Naive thymus-derived CD8-positive, alpha-beta T cell (primary cell): ENCODE data around the gene ENTHD1. TPM values are rescaled to one million over a fixed set of nuclear protein-coding genes. Genes with fewer than 3 reads are reported as not detected.
A peak's percentile ranks its signal among the peaks of the same experiment; 100 is the strongest.
"Not testable (repeated sequence)": the region's sequence is repeated elsewhere in the genome, so short reads cannot be mapped to it uniquely, and the experiment has no call there.

Experiments
- ATAC-seq, 2 donors: fragments of 150-1000 bp; cut with Tn5 transposase in 1 of 2; sonication (Bioruptor Pico), chemical (Tn5 transposase) in 1 of 2; 1 replicate in 1 of 2; 2 replicates in 1 of 2; pipeline ENCODE4 v1.10.0; 2021; ENCODE audit warnings: mild to moderate bottlenecking in 2 of 2, moderate library complexity in 2 of 2
- POLR2A ChIA-PET: fragments of 350-600 bp; sonication (Branson Sonifier 250); formaldehyde crosslinking; loops from one replicate; lab custom pipeline; 2021; ENCODE audit warnings: antibody characterized with exemption; lab: Charles Lee
- DNase-seq, 10 donors: peaks; one replicate each; pipeline versions ENCODE4 v3.0.0 to v3.0.0-alpha.2; 2020 to 2022
- H3K27ac Mint-ChIP-seq, 10 donors: one replicate each; pipeline ENCODE4 v1.8.0; 2020 to 2022; ENCODE audit warnings: mild to moderate bottlenecking in 10 of 10, mixed read lengths in 10 of 10, moderate library complexity in 4 of 10, inconsistent platforms in 1 of 10
- H3K27me3 Mint-ChIP-seq, 5 donors: one replicate each; pipeline ENCODE4 v1.8.0; 2021 to 2022; ENCODE audit warnings: mixed read lengths in 5 of 5
- H3K36me3 Mint-ChIP-seq, 3 donors: one replicate each; pipeline ENCODE4 v1.8.0; 2020 to 2022; ENCODE audit warnings: mixed read lengths in 3 of 3, mild to moderate bottlenecking in 2 of 3, inconsistent platforms in 1 of 3
- H3K4me1 Mint-ChIP-seq, 4 donors: one replicate each; pipeline ENCODE4 v1.8.0; 2021 to 2022; ENCODE audit warnings: mixed read lengths in 4 of 4
- H3K4me3 Mint-ChIP-seq, 10 donors: one replicate each; pipeline ENCODE4 v1.8.0; 2020 to 2022; ENCODE audit warnings: mild to moderate bottlenecking in 10 of 10, mixed read lengths in 10 of 10, moderate library complexity in 6 of 10, inconsistent platforms in 1 of 10
- H3K9me3 Mint-ChIP-seq, 9 donors: one replicate each; pipeline ENCODE4 v1.8.0; 2020 to 2022; ENCODE audit warnings: mixed read lengths in 9 of 9, mild to moderate bottlenecking in 3 of 9, inconsistent platforms in 1 of 9, moderate library complexity in 1 of 9
- polyA plus RNA-seq, 3 donors: library from polyadenylated mRNA; unstranded; fragments of 300-500 nt; fragmentation: Illumina TruSeq; gene quantifications; one replicate each; pipeline ENCODE4 v1.2.3, GENCODE V29; 2021
- total RNA-seq, 8 experiments: library from RNA in 2 of 8; stranded (reverse) in 2 of 8; gene quantifications; one replicate each; pipeline ENCODE4 v1.2.3 and lab custom pipeline; 2021 to 2026

ENTHD1 gene
- total and polyA plus RNA-seq, 5 experiments from 2014 or later = 0.20 to 0.41 (median 0.36) TPM

DNA sequence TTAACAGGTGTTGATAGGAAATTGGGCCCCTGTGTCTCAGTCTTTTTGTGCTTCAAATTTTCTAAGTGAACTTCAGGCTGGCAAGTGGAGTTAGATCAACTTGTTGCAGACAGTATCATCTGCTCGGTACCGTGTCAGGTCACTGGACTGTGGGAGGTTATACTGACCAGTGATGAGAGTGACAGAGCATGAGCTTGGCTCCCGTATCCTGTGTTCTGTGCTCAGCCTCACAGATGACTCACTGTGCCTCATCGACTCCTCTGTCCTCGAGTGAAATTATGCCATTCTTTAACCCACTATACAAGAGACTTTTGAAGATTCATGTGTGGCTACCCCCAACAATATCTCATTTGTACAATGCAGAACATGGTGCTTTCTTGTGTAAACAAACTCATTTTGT, 15.2 kb upstream of the ENTHD1 start:
- Mint-ChIP-seq H3K27ac (peak overlapping the region in 8 of 10 donors; percentile 94 to 99 (median 96)), H3K27me3 (no peaks in the 10 kb centered on the region), H3K4me1 (peaks cover 52 to 86% (median 70%) of the 10 kb centered on the region in 4 donors), H3K9me3 (no peaks in the 10 kb centered on the region), H3K4me3 (peak overlapping the region; percentile 79 to 99 (median 94)), H3K36me3 (peaks cover 13 to 70% (median 24%) of the 10 kb centered on the region in 3 donors)
- ATAC-seq (peak; percentile 18 to 49), DNase-seq (peak in 1 of 10 donors; percentile 27)
- POLR2A ChIA-PET = interaction anchor here (0.8 to 16.5 kb wide), 14 partner anchors 7 to 135 kb away, joined by 3 to 408 read pairs (median 6); partner anchors contain the start of gene GRAP2

DNA sequence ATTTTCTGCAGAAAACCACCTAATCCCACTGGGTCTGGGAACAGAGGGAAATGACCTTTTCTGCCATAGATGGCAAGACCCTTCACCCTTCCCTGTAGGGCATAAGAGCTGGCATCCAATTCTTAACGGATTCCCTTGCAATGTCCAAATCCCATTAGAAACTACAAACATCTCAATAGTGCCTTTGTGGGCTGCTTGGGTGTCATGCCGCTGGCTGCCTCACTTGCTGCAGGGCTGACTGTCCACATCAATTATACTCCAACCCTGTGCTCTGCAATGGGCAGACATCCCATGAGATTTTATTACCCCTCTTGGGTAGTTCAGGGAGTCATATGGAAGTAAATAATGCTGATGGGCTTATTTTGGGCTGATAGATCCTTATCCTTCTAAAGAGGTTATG, 14.6 kb upstream of the ENTHD1 start:
- Mint-ChIP-seq H3K27ac (peak overlapping the region in 8 of 10 donors; percentile 94 to 99 (median 96)), H3K9me3 (no peaks in the 10 kb centered on the region), H3K27me3 (no peaks in the 10 kb centered on the region), H3K4me3 (peak overlapping the region; percentile 79 to 99 (median 94)), H3K36me3 (peaks cover 13 to 70% (median 29%) of the 10 kb centered on the region in 3 donors), H3K4me1 (peaks cover 47 to 80% (median 64%) of the 10 kb centered on the region in 4 donors)
- POLR2A ChIA-PET = interaction anchor here (0.6 to 16.5 kb wide), 8 partner anchors 8 to 48 kb away, joined by 4 to 408 read pairs (median 14); no protein-coding TSS in a partner anchor
- peak in 1 of 2 donors; percentile 8 for ATAC-seq
- DNase-seq = no peak

DNA sequence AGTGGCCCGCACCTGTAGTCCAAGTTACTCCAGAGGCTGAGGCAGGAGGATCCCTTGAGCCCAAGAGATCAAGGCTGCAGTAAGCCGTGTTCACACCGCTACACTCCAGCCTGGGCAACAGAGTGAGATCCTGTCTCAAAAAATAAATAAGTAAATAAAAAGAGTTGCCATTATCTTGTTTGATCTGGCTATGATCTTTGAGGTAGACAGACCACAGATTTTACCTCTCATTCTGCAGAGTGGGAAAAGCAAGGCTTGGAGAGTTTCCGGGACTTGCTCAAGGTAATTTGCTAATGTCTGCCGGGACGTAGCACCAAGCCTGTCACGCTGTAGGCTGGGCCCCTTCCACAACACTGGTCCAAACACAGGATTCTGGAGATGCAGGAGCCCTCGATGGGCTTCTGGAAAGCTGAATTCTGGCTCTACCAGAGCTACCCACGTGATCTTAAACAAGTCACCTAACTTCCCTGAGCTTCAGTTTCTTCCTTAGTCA, 14.1 kb upstream of the ENTHD1 start:
- POLR2A ChIA-PET = interaction anchor here (0.6 to 16.5 kb wide), 8 partner anchors 8 to 49 kb away, joined by 3 to 408 read pairs (median 21); no protein-coding TSS in a partner anchor
- Mint-ChIP-seq H3K27me3 (no peaks in the 10 kb centered on the region), H3K4me1 (peaks cover 45 to 75% (median 61%) of the 10 kb centered on the region in 4 donors), H3K27ac (peak overlapping the region in 8 of 10 donors; percentile 94 to 99 (median 96)), H3K4me3 (peak overlapping the region; percentile 79 to 99 (median 94)), H3K9me3 (no peaks in the 10 kb centered on the region), H3K36me3 (peaks cover 17 to 72% (median 34%) of the 10 kb centered on the region in 3 donors)
- DNase-seq = peak in 2 of 10 donors; percentile 23 to 52
- ATAC-seq = peak; percentile 20 to 44

DNA sequence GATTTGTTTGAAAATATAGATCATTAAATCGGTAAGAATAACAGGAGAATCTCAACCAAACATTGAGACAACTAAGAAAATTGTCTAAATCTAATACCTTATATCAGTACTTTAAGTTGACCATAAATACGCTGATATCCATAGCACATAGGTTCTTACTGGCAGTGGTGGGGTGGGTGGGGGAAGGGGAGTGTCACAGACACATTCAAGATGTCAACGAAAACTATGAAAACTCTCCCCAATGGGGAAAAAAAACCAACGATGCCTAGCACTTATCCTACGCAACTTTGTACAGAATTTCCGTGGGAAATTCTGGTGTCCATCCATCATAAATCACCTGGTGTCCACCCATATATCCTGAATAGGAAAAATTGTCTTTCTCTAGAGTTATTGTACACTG, 13.5 kb upstream of the ENTHD1 start:
- Mint-ChIP-seq H3K9me3 (no peaks in the 10 kb centered on the region), H3K27me3 (no peaks in the 10 kb centered on the region), H3K27ac (peak overlapping the region in 8 of 10 donors; percentile 94 to 99 (median 96)), H3K36me3 (peaks cover 21 to 68% (median 37%) of the 10 kb centered on the region in 3 donors), H3K4me1 (peaks cover 41 to 69% (median 56%) of the 10 kb centered on the region in 4 donors), H3K4me3 (peak overlapping the region; percentile 79 to 99 (median 94))
- ATAC-seq = no peak
- POLR2A ChIA-PET = interaction anchor here (1.0 to 16.5 kb wide), 7 partner anchors 9 to 43 kb away, joined by 3 to 408 read pairs (median 38); no protein-coding TSS in a partner anchor
- no peak for DNase-seq

DNA sequence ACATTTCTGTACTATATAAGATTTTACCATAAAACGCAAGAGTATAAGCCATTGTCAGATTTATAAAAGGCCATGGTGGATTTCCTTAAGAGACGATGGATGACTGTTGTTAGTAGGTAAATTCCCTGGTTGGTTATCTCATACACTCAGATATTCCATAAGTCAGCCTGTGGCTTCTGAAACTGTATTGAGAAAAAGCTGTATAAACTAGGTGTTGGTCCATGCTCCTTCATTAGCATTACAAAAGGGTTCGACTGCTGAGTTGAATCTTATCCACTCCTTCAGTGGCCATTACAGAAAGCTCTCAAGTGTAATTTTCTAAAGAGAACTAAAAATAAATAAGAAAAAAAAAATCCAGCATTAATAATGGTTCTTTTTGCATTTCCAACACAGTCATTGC, 12.6 kb upstream of the ENTHD1 start:
- no peak for DNase-seq
- Mint-ChIP-seq H3K27me3 (no peaks in the 10 kb centered on the region), H3K4me1 (peaks cover 35 to 61% (median 48%) of the 10 kb centered on the region in 4 donors), H3K4me3 (peak overlapping the region; percentile 79 to 99 (median 94)), H3K9me3 (no peaks in the 10 kb centered on the region), H3K27ac (peak overlapping the region in 8 of 10 donors; percentile 94 to 99 (median 96)), H3K36me3 (peaks cover 28 to 63% (median 41%) of the 10 kb centered on the region in 3 donors)
- POLR2A ChIA-PET = interaction anchor here (1.1 to 16.5 kb wide), 8 partner anchors 9 to 138 kb away, joined by 4 to 408 read pairs (median 30); no protein-coding TSS in a partner anchor
- ATAC-seq = peak in 1 of 2 donors; percentile 4

DNA sequence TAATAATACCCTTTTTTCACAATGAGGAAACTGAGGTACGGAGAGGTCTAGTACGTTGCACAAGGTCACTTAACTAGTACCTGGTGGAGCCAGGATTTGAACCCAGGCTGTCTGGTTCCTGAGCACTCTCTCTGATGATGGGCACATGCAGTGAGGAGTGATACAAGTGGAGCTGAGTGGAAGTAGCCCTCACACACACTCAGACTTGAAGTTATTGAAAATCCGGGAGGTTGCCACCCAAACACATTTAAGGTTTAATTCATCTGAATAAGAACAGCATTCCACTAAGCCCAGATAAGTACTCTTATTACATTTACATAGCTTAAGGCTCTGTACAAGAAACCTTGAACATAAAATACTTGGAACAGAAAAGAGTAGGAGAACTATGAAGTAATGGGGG, 12.1 kb upstream of the ENTHD1 start:
- Mint-ChIP-seq H3K4me1 (peaks cover 32 to 58% (median 44%) of the 10 kb centered on the region in 4 donors), H3K4me3 (peak overlapping the region; percentile 79 to 99 (median 94)), H3K27me3 (no peaks in the 10 kb centered on the region), H3K36me3 (peaks cover 28 to 59% (median 41%) of the 10 kb centered on the region in 3 donors), H3K9me3 (no peaks in the 10 kb centered on the region), H3K27ac (peak overlapping the region in 8 of 10 donors; percentile 94 to 99 (median 96))
- no peak for DNase-seq
- ATAC-seq = no peak
- POLR2A ChIA-PET = interaction anchor here (0.5 to 16.5 kb wide), 9 partner anchors 9 to 336 kb away, joined by 3 to 408 read pairs (median 21); no protein-coding TSS in a partner anchor

DNA sequence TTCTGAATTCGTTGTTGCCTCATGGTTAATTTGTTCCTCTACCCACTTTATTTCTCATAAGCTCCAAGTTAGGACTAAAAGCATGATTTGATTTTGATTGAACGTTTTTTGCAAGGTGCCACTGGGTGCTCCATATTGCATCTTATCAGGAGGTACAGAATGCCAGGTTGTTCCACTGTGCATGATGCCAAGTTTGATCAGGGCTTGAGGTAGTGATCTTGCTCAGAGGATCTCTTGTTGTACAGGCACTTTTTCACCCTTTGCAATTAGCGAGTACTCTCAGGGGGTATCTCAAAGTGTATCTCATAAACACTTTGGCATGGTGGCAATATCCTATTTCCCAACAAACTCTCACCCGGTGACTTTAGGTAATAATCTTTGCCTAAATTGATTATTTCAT, 11.3 kb upstream of the ENTHD1 start:
- Mint-ChIP-seq H3K4me1 (peaks cover 29 to 58% (median 45%) of the 10 kb centered on the region in 4 donors), H3K27ac (peak overlapping the region in 8 of 10 donors; percentile 94 to 99 (median 96)), H3K9me3 (no peaks in the 10 kb centered on the region), H3K27me3 (no peaks in the 10 kb centered on the region), H3K4me3 (peak overlapping the region; percentile 79 to 99 (median 94)), H3K36me3 (peaks cover 28 to 51% (median 37%) of the 10 kb centered on the region in 3 donors)
- POLR2A ChIA-PET = interaction anchor here (0.8 to 16.5 kb wide), 10 partner anchors 11 to 370 kb away, joined by 3 to 408 read pairs (median 14); no protein-coding TSS in a partner anchor
- ATAC-seq = no peak
- no peak for DNase-seq

DNA sequence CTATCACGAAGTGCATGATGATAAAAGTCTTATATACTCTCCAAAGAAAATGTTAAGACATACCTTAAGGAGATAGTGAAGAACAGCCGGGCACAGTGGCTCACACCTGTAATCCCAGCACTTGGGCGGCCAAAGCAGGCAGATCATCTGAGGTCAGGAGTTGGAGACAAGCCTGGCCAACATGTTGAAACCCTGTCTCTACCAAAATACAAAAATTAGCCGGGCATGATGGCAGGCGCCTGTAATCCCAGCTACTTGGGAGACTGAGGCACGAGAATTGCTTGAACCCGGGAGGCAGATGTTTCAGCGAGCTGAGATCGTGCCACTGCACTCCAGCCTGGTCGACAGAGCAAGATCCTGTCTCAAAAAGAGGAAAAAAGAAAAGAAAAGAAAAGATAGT, 10.5 kb upstream of the ENTHD1 start:
- peaks cover 26 to 53% (median 42%) of the 10 kb centered on the region in 4 donors for H3K4me1 Mint-ChIP-seq
- not testable (repeated sequence) for ATAC-seq, H3K9me3 Mint-ChIP-seq

DNA sequence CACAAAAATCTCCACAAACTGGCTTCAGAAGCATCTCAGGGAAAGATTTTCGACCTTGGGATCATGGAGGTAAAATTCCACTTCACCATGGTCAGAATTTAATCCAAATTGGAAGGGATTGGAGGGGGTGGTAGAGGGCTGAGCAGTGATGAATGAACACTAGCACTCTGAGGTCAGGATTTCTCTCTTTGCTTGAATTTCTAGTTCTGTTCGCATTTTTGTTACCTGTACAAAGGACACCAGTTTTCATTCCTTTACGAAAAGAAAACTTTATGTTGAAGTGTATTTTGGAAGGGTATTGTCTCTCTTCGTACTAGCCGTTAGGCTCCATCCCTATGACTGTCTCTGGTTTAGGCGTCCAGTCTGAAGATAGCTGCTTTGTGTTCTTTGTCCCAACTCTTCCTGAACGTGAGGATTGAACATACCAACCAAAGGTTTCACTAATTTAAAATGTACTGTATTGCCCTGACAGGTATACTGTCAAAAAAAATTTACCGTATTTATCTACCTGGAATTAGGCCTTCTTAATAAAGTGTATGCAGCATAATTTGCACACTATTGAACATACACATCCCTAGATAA, 8.1 kb upstream of the ENTHD1 start:
- Mint-ChIP-seq H3K36me3 (peaks cover 28 to 37% (median 36%) of the 10 kb centered on the region in 3 donors), H3K4me1 (peaks cover 17 to 42% (median 29%) of the 10 kb centered on the region in 4 donors), H3K27me3 (no peaks in the 10 kb centered on the region), H3K4me3 (peak overlapping the region; percentile 79 to 99 (median 94)), H3K27ac (peak overlapping the region in 7 of 10 donors; percentile 93 to 100 (median 97)), H3K9me3 (no peaks in the 10 kb centered on the region)
- POLR2A ChIA-PET = interaction anchor here (0.5 to 7.1 kb wide), 11 partner anchors 13 to 294 kb away, joined by 3 to 58 read pairs (median 5); no protein-coding TSS in a partner anchor
- ATAC-seq (no peak), DNase-seq (no peak)

More for the DNA sequence above, 10.5 kb upstream of the ENTHD1 start:
- POLR2A ChIA-PET = interaction anchor here (0.7 to 16.5 kb wide), 11 partner anchors 12 to 369 kb away, joined by 3 to 408 read pairs (median 5); no protein-coding TSS in a partner anchor
- Mint-ChIP-seq H3K27ac (peak overlapping the region in 8 of 10 donors; percentile 93 to 99 (median 96)), H3K36me3 (peaks cover 28 to 45% (median 37%) of the 10 kb centered on the region in 3 donors), H3K4me3 (peak overlapping the region; percentile 79 to 99 (median 94))
- H3K27me3 Mint-ChIP-seq, DNase-seq: not testable (repeated sequence)

DNA sequence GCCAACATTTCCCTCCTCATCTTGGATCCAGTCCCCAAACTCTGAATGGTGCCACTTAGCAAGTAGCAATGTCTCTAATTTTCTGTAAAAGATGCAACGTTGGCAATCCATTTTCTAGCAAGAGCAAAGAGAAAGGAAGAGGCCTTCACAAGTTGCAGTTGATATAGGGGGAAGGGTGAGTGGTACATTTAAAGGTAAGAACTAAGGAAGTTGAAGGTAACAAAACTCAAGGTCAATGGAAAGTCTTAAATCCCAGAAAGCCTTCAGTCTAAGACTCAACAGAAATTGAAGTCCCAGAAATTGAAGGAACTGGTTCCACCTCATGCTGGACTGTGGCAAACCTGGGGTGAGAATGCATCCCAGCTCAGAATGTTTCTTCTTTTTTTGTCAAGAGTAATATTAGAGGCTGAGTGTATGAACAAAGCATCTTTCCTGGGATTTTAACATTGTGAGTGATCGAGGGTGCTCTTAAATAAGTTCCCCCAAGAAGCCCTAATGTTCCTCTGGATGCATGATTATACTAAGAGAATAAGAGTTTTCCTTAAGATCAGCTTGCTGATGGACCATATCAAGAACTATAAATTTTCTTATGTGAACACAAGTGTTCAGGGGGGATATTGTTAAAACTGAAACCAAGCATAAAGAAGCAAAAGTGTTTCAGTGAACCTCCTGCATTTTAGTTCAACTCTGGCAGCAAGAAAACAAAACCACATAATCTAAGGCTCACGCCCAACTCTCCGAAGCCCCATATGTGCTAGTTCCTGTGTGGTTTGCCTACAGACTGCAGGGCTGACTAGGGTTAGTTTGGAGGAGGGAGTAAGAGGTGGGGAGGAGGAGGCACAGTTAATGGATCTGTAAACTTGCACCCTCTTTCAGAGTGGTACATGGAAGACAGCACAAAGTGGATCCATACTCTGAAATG, 7.0 kb upstream of the ENTHD1 start, which contains the start of gene GRAP2:
Gene GRAP2, plus strand, starts transcription at position 779 of the 922 bp plus-strand sequence. CDS start 46,023 bp downstream, outside the sequence.
- POLR2A ChIA-PET = interaction anchor here (0.5 to 7.1 kb wide), 16 partner anchors 9 to 403 kb away, joined by 3 to 58 read pairs (median 6); no protein-coding TSS in a partner anchor
- DNase-seq (peak; percentile 28 to 91 (median 76)), ATAC-seq (peak; percentile 91 to 94)
- Mint-ChIP-seq H3K9me3 (no peaks in the 10 kb centered on the region), H3K36me3 (peaks cover 28 to 32% (median 30%) of the 10 kb centered on the region in 3 donors), H3K4me1 (peaks cover 12 to 36% (median 24%) of the 10 kb centered on the region in 4 donors), H3K4me3 (peak within 1 kb of the TSS; percentile 79 to 99 (median 94)), H3K27ac (peak within 1 kb of the TSS in 7 of 10 donors; percentile 93 to 100 (median 97)), H3K27me3 (no peaks in the 10 kb centered on the region)

DNA sequence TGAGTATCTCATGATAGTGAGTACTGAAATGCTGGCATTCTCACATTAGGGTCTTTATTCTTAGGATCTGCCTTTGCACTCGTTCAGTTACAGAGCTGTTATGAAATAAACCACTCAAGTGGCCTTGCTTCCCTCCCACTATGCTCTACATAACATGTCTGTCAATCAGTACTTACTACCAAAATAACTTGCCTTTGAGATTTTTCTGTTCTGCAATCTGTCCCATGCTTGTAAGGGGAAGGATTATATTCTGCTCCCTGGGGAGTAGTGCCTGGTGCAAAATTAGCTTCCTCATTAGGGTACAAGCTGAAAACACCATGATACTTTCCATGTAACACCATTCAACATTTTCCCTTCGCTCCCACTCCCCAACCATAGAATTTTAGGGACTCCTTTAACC, 5.4 kb upstream of the ENTHD1 start:
- Mint-ChIP-seq H3K36me3 (peaks cover 15 to 18% (median 16%) of the 10 kb centered on the region in 3 donors), H3K27me3 (no peaks in the 10 kb centered on the region), H3K4me1 (peaks cover 8 to 30% (median 18%) of the 10 kb centered on the region in 4 donors), H3K4me3 (peak overlapping the region in 8 of 10 donors; percentile 35 to 97 (median 60)), H3K27ac (peak overlapping the region in 6 of 10 donors; percentile 89 to 100 (median 96)), H3K9me3 (no peaks in the 10 kb centered on the region)
- DNase-seq (no peak), ATAC-seq (no peak)
- POLR2A ChIA-PET = interaction anchor here (0.5 to 7.1 kb wide), 19 partner anchors 11 to 425 kb away, joined by 3 to 58 read pairs (median 6); no protein-coding TSS in a partner anchor
